ENCODE data around the gene NBPF4.
"Not testable (repeated sequence)": the region's sequence is repeated elsewhere in the genome, so short reads cannot be mapped to it uniquely, and the experiment has no call there.

NBPF4 gene

GRCh38 chr1:108243976-108244375, at the start of gene NBPF4:
TSS of gene NBPF4 (minus strand) at chr1:108244076. CDS start at chr1:108243761, 315 bp downstream.
- not testable (repeated sequence) for DNase-seq (ENCODE audit: low read depth in 1 of 2, low spot score in 1 of 2)

GRCh38 chr1:108282528-108283257, 38.8 kb upstream of the NBPF4 start:
- not testable (repeated sequence) for DNase-seq (ENCODE audit: low read depth in 1 of 2, low spot score in 1 of 2)

- DNase-seq (ENCODE audit: low read depth in 1 of 2, low spot score in 1 of 2): not testable (repeated sequence)
These were observed 28.8 kb upstream of the NBPF4 start for GRCh38 chr1:108272485-108273327.

GRCh38 chr1:108267097-108267496, 23.2 kb upstream of the NBPF4 start:
- not testable (repeated sequence) for DNase-seq (ENCODE audit: low read depth in 1 of 2, low spot score in 1 of 2)

- not testable (repeated sequence) for DNase-seq (ENCODE audit: low read depth in 1 of 2, low spot score in 1 of 2)
These were observed 18.1 kb upstream of the NBPF4 start for GRCh38 chr1:108261967-108262366.

- DNase-seq (ENCODE audit: low read depth in 1 of 2, low spot score in 1 of 2): not testable (repeated sequence)
These were observed 17.6 kb upstream of the NBPF4 start for GRCh38 chr1:108261519-108261918.

GRCh38 chr1:108260578-108261259, 16.8 kb upstream of the NBPF4 start:
- not testable (repeated sequence) for DNase-seq (ENCODE audit: low read depth in 1 of 2, low spot score in 1 of 2)

- not testable (repeated sequence) for DNase-seq (ENCODE audit: low read depth in 1 of 2, low spot score in 1 of 2)
These were observed 11.6 kb upstream of the NBPF4 start for GRCh38 chr1:108255426-108255825.

- DNase-seq (ENCODE audit: low read depth in 1 of 2, low spot score in 1 of 2): not testable (repeated sequence)
These were observed 4.5 kb downstream of the NBPF4 start for GRCh38 chr1:108239426-108239825.

GRCh38 chr1:108235308-108235707, 8.6 kb downstream of the NBPF4 start:
- DNase-seq (ENCODE audit: low read depth in 1 of 2, low spot score in 1 of 2): not testable (repeated sequence)

- DNase-seq (ENCODE audit: low read depth in 1 of 2, low spot score in 1 of 2): not testable (repeated sequence)
These were observed 11.7 kb downstream of the NBPF4 start for GRCh38 chr1:108232183-108232582.

GRCh38 chr1:108229976-108230375, 13.9 kb downstream of the NBPF4 start:
- DNase-seq (ENCODE audit: low read depth in 1 of 2, low spot score in 1 of 2): not testable (repeated sequence)

- DNase-seq (ENCODE audit: low read depth in 1 of 2, low spot score in 1 of 2): not testable (repeated sequence)
These were observed 16.1 kb downstream of the NBPF4 start for GRCh38 chr1:108227772-108228171.

GRCh38 chr1:108226855-108227254, 17.0 kb downstream of the NBPF4 start:
- not testable (repeated sequence) for DNase-seq (ENCODE audit: low read depth in 1 of 2, low spot score in 1 of 2)

- not testable (repeated sequence) for DNase-seq (ENCODE audit: low read depth in 1 of 2, low spot score in 1 of 2)
These were observed 20.6 kb downstream of the NBPF4 start for GRCh38 chr1:108223226-108223625.

GRCh38 chr1:108217515-108218174, 26.2 kb downstream of the NBPF4 start:
- DNase-seq (ENCODE audit: low read depth in 1 of 2, low spot score in 1 of 2): not testable (repeated sequence)

- DNase-seq (ENCODE audit: low read depth in 1 of 2, low spot score in 1 of 2): not testable (repeated sequence)
These were observed 26.9 kb downstream of the NBPF4 start for GRCh38 chr1:108217007-108217406.

- not testable (repeated sequence) for DNase-seq (ENCODE audit: low read depth in 1 of 2, low spot score in 1 of 2)
These were observed 27.6 kb downstream of the NBPF4 start for GRCh38 chr1:108216028-108216890.

GRCh38 chr1:108214641-108215465, 29.0 kb downstream of the NBPF4 start:
- not testable (repeated sequence) for DNase-seq (ENCODE audit: low read depth in 1 of 2, low spot score in 1 of 2)

Data from stimulated activated CD4-positive, alpha-beta T cell treated with anti-CD3 and anti-CD28 coated beads, Interleukin-15, amount 100 ng/mL, for 1 hour (primary cell).